Thymus (tissue), 11 donors: ENCODE data around the gene NFKBIL1. TPM values are rescaled to one million over a fixed set of nuclear protein-coding genes. Genes with fewer than 3 reads are reported as not detected.
A peak's percentile ranks its signal among the peaks of the same experiment; 100 is the strongest.

Source experiments
- DNase-seq, 9 donors: peaks; one replicate each; pipeline ENCODE4 v3.0.0-alpha.2; 2013; ENCODE audit warnings: low spot score in 9 of 9, low read depth in 6 of 9, missing footprints in 1 of 9
- H3K27ac ChIP-seq, 2 donors: one replicate each; pipeline ENCODE4 v1.5.1; 2013; ENCODE audit warnings: control low read depth in 1 of 2, low read depth in 1 of 2, low read length in 1 of 2, mild to moderate bottlenecking in 1 of 2, moderate library complexity in 1 of 2
- H3K27me3 ChIP-seq, 2 donors: one replicate each; pipeline ENCODE4 v1.5.1; 2013; ENCODE audit warnings: low read length in 1 of 2; ENCODE audit not compliant: control insufficient read depth in 2 of 2, insufficient read depth in 1 of 2
- H3K36me3 ChIP-seq, 2 donors: one replicate each; pipeline ENCODE4 v1.5.1; 2013; ENCODE audit warnings: low read length in 1 of 2, mild to moderate bottlenecking in 1 of 2, moderate library complexity in 1 of 2; ENCODE audit not compliant: control insufficient read depth in 2 of 2, insufficient read depth in 2 of 2
- H3K4me1 ChIP-seq, 2 donors: one replicate each; pipeline ENCODE4 v1.5.1; 2013; ENCODE audit warnings: low read length in 2 of 2; ENCODE audit not compliant: control insufficient read depth in 2 of 2, insufficient read depth in 2 of 2
- H3K4me3 ChIP-seq, 2 donors: one replicate each; pipeline ENCODE4 v1.5.1; 2013; ENCODE audit warnings: low read length in 2 of 2, control low read depth in 1 of 2, mild to moderate bottlenecking in 1 of 2
- H3K9me3 ChIP-seq, 2 donors: one replicate each; pipeline ENCODE4 v1.5.1; 2013; ENCODE audit warnings: low read length in 1 of 2, mild to moderate bottlenecking in 1 of 2; ENCODE audit not compliant: control insufficient read depth in 2 of 2, insufficient read depth in 1 of 2
- WGBS: extraction: QIAGEN DNeasy Blood & Tissue Kit; methylation state at CpG from one replicate; pipeline ENCODE4 v1.1.7; 2013; 5-methylcytosine and 5-hydroxymethylcytosine counted together
- polyA plus RNA-seq: library from polyadenylated mRNA; stranded (reverse); fragments of 200-250 nt; gene quantifications from one replicate; pipeline ENCODE4 v1.2.3, GENCODE V29; 2013
- total RNA-seq: library from RNA; stranded (reverse); fragments of 120-200 nt; gene quantifications from one replicate; pipeline ENCODE4 v1.2.4, GENCODE V29; 2013
- donor health status: healthy.

NFKBIL1 gene
- total and polyA plus RNA-seq, 2 donors = 15.4 to 23.6 TPM

DNA sequence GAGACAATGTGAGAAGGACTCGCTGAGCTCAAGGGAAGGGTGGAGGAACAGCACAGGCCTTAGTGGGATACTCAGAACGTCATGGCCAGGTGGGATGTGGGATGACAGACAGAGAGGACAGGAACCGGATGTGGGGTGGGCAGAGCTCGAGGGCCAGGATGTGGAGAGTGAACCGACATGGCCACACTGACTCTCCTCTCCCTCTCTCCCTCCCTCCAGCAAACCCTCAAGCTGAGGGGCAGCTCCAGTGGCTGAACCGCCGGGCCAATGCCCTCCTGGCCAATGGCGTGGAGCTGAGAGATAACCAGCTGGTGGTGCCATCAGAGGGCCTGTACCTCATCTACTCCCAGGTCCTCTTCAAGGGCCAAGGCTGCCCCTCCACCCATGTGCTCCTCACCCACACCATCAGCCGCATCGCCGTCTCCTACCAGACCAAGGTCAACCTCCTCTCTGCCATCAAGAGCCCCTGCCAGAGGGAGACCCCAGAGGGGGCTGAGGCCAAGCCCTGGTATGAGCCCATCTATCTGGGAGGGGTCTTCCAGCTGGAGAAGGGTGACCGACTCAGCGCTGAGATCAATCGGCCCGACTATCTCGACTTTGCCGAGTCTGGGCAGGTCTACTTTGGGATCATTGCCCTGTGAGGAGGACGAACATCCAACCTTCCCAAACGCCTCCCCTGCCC is 29.6 kb downstream of the NFKBIL1 start:
- Histone ChIP-seq H3K36me3 (peaks cover 0 to 24% of the 10 kb centered on the region in 2 donors), H3K27me3 (no peaks in the 10 kb centered on the region), H3K9me3 (peaks cover 0 to 7% of the 10 kb centered on the region in 2 donors), H3K4me1 (peaks cover 18 to 90% of the 10 kb centered on the region in 2 donors), H3K4me3 (peak overlapping the region in 1 of 2 donors; percentile 47), H3K27ac (no peak overlapping the region)
- WGBS = 87% methylated on average over 19 of the region's 19 CpGs
- no peak for DNase-seq

DNA sequence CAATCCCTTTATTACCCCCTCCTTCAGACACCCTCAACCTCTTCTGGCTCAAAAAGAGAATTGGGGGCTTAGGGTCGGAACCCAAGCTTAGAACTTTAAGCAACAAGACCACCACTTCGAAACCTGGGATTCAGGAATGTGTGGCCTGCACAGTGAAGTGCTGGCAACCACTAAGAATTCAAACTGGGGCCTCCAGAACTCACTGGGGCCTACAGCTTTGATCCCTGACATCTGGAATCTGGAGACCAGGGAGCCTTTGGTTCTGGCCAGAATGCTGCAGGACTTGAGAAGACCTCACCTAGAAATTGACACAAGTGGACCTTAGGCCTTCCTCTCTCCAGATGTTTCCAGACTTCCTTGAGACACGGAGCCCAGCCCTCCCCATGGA is 30.2 kb downstream of the NFKBIL1 start:
- H3K27ac ChIP-seq = no peak overlapping the region
- 97% methylated on average over 3 of the region's 3 CpGs for WGBS
- H3K4me3 ChIP-seq = no peak overlapping the region
- H3K9me3 ChIP-seq = peaks cover 0 to 10% of the 10 kb centered on the region in 2 donors
- no peak for DNase-seq
- peaks cover 0 to 24% of the 10 kb centered on the region in 2 donors for H3K36me3 ChIP-seq
- no peaks in the 10 kb centered on the region for H3K27me3 ChIP-seq
- peaks cover 18 to 90% of the 10 kb centered on the region in 2 donors for H3K4me1 ChIP-seq

- H3K4me3 ChIP-seq = no peak overlapping the region
- H3K4me1 ChIP-seq = peaks cover 19 to 90% of the 10 kb centered on the region in 2 donors
- no peaks in the 10 kb centered on the region for H3K27me3 ChIP-seq
- H3K36me3 ChIP-seq = peaks cover 0 to 24% of the 10 kb centered on the region in 2 donors
- no peak for DNase-seq
- peak overlapping the region in 1 of 2 donors; percentile 26 for H3K27ac ChIP-seq
- H3K9me3 ChIP-seq = peaks cover 0 to 9% of the 10 kb centered on the region in 2 donors
- WGBS = 97% methylated on average over 12 of the region's 12 CpGs
Observed at GRCh38 chr6:31578184-31579118, 31.0 kb downstream of the NFKBIL1 start.

DNA sequence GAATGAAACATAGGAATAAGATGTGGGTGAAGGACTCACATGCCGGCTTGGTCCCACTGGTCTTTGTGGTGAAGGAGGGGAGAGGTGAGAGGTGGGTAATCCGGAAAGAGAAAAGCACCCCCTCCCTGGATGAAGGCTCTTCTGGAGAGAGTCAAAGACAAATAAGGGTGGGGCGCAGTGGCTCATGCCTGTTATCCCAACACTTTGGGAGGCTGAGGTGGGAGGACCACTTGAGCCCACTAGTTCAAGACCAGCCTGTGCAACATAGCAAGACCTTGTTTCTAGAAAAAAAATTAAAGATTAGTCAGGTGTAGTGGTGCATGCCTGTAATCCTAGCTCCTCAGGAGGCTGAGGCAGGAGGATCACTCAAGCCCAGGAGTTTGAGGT is 31.7 kb downstream of the NFKBIL1 start:
- no peaks in the 10 kb centered on the region for H3K27me3 ChIP-seq
- 97% methylated on average over 3 of the region's 3 CpGs for WGBS
- H3K4me1 ChIP-seq = peaks cover 21 to 90% of the 10 kb centered on the region in 2 donors
- no peak for DNase-seq
- peak overlapping the region in 1 of 2 donors; percentile 84 for H3K4me3 ChIP-seq
- H3K27ac ChIP-seq = no peak overlapping the region
- H3K36me3 ChIP-seq = peaks cover 0 to 24% of the 10 kb centered on the region in 2 donors
- H3K9me3 ChIP-seq = peaks cover 0 to 9% of the 10 kb centered on the region in 2 donors

GRCh38 chr6:31579546-31580437 is 32.4 kb downstream of the NFKBIL1 start:
- peak overlapping the region; percentile 68 to 84 for H3K4me3 ChIP-seq
- H3K4me1 ChIP-seq = peaks cover 27 to 90% of the 10 kb centered on the region in 2 donors
- peaks cover 0 to 9% of the 10 kb centered on the region in 2 donors for H3K9me3 ChIP-seq
- WGBS = 96% methylated on average over 8 of the region's 8 CpGs
- peak overlapping the region; percentile 21 to 98 for H3K27ac ChIP-seq
- peaks cover 0 to 24% of the 10 kb centered on the region in 2 donors for H3K36me3 ChIP-seq
- no peak for DNase-seq
- no peaks in the 10 kb centered on the region for H3K27me3 ChIP-seq

DNA sequence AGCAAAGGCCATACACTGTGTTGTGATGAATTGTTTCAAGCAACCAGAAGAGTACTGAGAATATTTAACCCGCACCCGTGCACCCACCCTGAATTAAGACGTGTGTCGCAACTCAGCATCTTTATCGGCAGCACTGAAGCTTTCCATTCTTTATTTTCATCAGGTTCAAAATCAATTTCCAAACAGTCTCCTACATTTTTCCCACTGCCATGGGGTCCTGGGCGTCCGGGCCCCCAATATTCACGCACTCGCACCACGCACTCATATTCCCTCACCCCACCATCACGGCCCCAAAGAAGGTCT is 33.0 kb downstream of the NFKBIL1 start:
- peak overlapping the region; percentile 68 to 84 for H3K4me3 ChIP-seq
- peaks cover 0 to 24% of the 10 kb centered on the region in 2 donors for H3K36me3 ChIP-seq
- peaks cover 32 to 90% of the 10 kb centered on the region in 2 donors for H3K4me1 ChIP-seq
- WGBS = 41% methylated on average over 11 of the region's 11 CpGs
- peak overlapping the region; percentile 98 for H3K27ac ChIP-seq
- no peak for DNase-seq
- no peaks in the 10 kb centered on the region for H3K27me3 ChIP-seq
- H3K9me3 ChIP-seq = peaks cover 0 to 9% of the 10 kb centered on the region in 2 donors

GRCh38 chr6:31580807-31581433 is 33.5 kb downstream of the NFKBIL1 start:
- no peaks in the 10 kb centered on the region for H3K27me3 ChIP-seq
- peak in 6 of 9 donors; percentile 71 to 93 (median 86) for DNase-seq
- peaks cover 36 to 90% of the 10 kb centered on the region in 2 donors for H3K4me1 ChIP-seq
- peak overlapping the region; percentile 98 for H3K27ac ChIP-seq
- H3K36me3 ChIP-seq = peaks cover 0 to 24% of the 10 kb centered on the region in 2 donors
- H3K4me3 ChIP-seq = peak overlapping the region; percentile 68 to 84
- WGBS = under 1% methylated on average over 62 of the region's 62 CpGs
- peaks cover 0 to 9% of the 10 kb centered on the region in 2 donors for H3K9me3 ChIP-seq

GRCh38 chr6:31581434-31582229 is 34.2 kb downstream of the NFKBIL1 start:
- H3K9me3 ChIP-seq = peaks cover 0 to 11% of the 10 kb centered on the region in 2 donors

More at GRCh38 chr6:31581434-31582229, 34.2 kb downstream of the NFKBIL1 start:
- peaks cover 43 to 90% of the 10 kb centered on the region in 2 donors for H3K4me1 ChIP-seq
- WGBS = 3% methylated on average over 21 of the region's 21 CpGs
- peak overlapping the region; percentile 98 for H3K27ac ChIP-seq
- peaks cover 0 to 24% of the 10 kb centered on the region in 2 donors for H3K36me3 ChIP-seq
- H3K27me3 ChIP-seq = no peaks in the 10 kb centered on the region
- DNase-seq = peak in 1 of 9 donors; percentile 73
- H3K4me3 ChIP-seq = peak overlapping the region; percentile 68 to 84
